Smooth muscle cell (in vitro differentiated cells): ENCODE data around the gene TASP1. TPM values are rescaled to one million over a fixed set of nuclear protein-coding genes. Genes with fewer than 3 reads are reported as not detected.

Experiments used
- DNase-seq: peaks from one replicate; lab custom pipeline; 2025; ENCODE audit not compliant: unreplicated experiment; lab: John Stamatoyannopoulos, UW
- H2AFZ ChIP-seq: fragments of 200-600 bp; sonication (generic); 2 replicates; pipeline ENCODE4 v1.6.0; 2016; ENCODE audit warnings: antibody characterized with exemption, low read depth, mild to moderate bottlenecking
- H3F3A ChIP-seq: fragments of 200-600 bp; sonication (generic); 2 replicates; pipeline ENCODE4 v1.6.0; 2017; ENCODE audit warnings: antibody characterized with exemption, low read depth
- H3K27ac ChIP-seq: fragments of 200-600 bp; sonication (generic); 2 replicates; pipeline ENCODE4 v1.5.1; 2016; ENCODE audit warnings: low read depth, mild to moderate bottlenecking
- H3K27me3 ChIP-seq: fragments of 200-600 bp; sonication (generic); 2 replicates; pipeline ENCODE4 v1.6.1; 2016; ENCODE audit warnings: low read depth, mild to moderate bottlenecking
- H3K36me3 ChIP-seq: fragments of 200-600 bp; sonication (generic); 2 replicates; pipeline ENCODE4 v1.5.1; 2016; ENCODE audit warnings: low read depth
- H3K4me1 ChIP-seq: fragments of 200-600 bp; sonication (generic); 2 replicates; pipeline ENCODE4 v1.5.1; 2016; ENCODE audit warnings: low read depth
- H3K4me2 ChIP-seq: fragments of 200-600 bp; sonication (generic); 2 replicates; pipeline ENCODE4 v1.6.0; 2016; ENCODE audit warnings: mild to moderate bottlenecking
- H3K4me3 ChIP-seq: fragments of 200-600 bp; sonication (generic); 2 replicates; pipeline ENCODE4 v1.5.1; 2016; ENCODE audit warnings: mild to moderate bottlenecking
- H3K79me2 ChIP-seq: fragments of 200-600 bp; sonication (generic); 2 replicates; pipeline ENCODE4 v1.6.0; 2016; ENCODE audit warnings: low read depth, mild to moderate bottlenecking
- H3K9ac ChIP-seq: fragments of 200-600 bp; sonication (generic); 2 replicates; pipeline ENCODE4 v1.6.0; 2016; ENCODE audit warnings: low read depth
- H3K9me3 ChIP-seq: fragments of 200-600 bp; sonication (generic); replicated peaks from 2 replicates; pipeline ENCODE4 v1.5.1; 2016; ENCODE audit warnings: low read depth
- H4K20me1 ChIP-seq: fragments of 200-600 bp; sonication (generic); 2 replicates; pipeline ENCODE4 v1.6.0; 2016; ENCODE audit warnings: low read depth
- WGBS: methylation state at CpG from one replicate; pipeline ENCODE4 v1.1.7; 2016; ENCODE audit warnings: low lambda C conversion rate; 5-methylcytosine and 5-hydroxymethylcytosine counted together
- polyA plus RNA-seq: library from polyadenylated mRNA; unstranded; fragments of >200 nt; fragmentation: Nextera tagmentation; extraction: Ambion mirVana; gene quantifications from 2 replicates; pipeline ENCODE4 v1.2.1, GENCODE V29; 2016
- total RNA-seq: library from RNA; depleted of rRNA; stranded (reverse); fragments of >200 nt; gene quantifications from 2 replicates; pipeline ENCODE4 v1.2.3, GENCODE V29; 2014
- TF ChIP-seq, protein P1 (sequence below): fragments of 200-600 bp; sonication (generic); IDR thresholded peaks from 2 replicates; pipeline ENCODE4 v1.5.1; 2017; ENCODE audit warnings: borderline replicate concordance, mild to moderate bottlenecking, antibody characterized with exemption; ENCODE audit not compliant: insufficient read depth, poor library complexity, severe bottlenecking

TASP1 gene
- total and polyA plus RNA-seq, 2 experiments from 2014 or later, result 6.4 to 17.5 TPM

DNA sequence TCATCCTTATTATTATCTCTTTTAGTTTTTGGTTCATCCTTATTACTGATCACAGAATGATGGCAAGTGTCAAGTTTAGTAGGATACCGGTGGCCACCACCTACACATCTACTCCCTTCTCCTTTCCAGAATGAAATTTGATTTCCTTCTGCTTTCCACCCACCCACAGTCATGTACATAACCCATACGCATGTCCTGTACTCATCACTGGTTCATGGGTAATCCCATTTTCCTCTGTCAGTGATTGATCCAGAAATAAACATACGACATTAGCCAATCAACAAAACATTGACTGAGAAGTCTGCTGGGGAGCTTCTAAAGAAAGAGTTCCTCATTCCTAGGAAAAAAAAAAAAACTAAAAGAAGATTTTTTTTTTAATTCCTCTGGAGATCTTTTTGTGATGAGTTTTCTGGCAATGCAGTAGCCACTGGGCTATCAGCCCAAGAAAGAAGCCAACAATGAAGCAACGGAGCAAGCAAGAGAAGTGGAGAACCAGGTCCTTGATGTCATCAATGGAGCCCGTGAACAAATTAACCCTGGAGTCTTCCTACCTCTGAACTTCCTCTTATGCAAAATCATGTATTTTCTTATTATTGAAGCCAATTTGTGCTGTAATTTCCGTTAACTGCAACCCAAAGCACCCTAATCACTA is 127.8 kb downstream of the TASP1 start:
- DNase-seq, result no peak
- Histone ChIP-seq H3K9me3 (no peaks in the 10 kb centered on the region), H3K27me3 (no peaks in the 10 kb centered on the region), H3K36me3 (peaks cover 17% of the 10 kb centered on the region), H2AFZ (no peak overlapping the region), H4K20me1 (no peaks in the 10 kb centered on the region), H3K4me2 (no peak overlapping the region), H3K9ac (no peak overlapping the region), H3K27ac (no peak overlapping the region), H3K4me1 (no peaks in the 10 kb centered on the region), H3F3A (no peaks in the 10 kb centered on the region), H3K79me2 (no peaks in the 10 kb centered on the region), H3K4me3 (no peak overlapping the region)
- TF ChIP-seq, protein P1, sequence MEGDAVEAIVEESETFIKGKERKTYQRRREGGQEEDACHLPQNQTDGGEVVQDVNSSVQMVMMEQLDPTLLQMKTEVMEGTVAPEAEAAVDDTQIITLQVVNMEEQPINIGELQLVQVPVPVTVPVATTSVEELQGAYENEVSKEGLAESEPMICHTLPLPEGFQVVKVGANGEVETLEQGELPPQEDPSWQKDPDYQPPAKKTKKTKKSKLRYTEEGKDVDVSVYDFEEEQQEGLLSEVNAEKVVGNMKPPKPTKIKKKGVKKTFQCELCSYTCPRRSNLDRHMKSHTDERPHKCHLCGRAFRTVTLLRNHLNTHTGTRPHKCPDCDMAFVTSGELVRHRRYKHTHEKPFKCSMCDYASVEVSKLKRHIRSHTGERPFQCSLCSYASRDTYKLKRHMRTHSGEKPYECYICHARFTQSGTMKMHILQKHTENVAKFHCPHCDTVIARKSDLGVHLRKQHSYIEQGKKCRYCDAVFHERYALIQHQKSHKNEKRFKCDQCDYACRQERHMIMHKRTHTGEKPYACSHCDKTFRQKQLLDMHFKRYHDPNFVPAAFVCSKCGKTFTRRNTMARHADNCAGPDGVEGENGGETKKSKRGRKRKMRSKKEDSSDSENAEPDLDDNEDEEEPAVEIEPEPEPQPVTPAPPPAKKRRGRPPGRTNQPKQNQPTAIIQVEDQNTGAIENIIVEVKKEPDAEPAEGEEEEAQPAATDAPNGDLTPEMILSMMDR, result no peak
- WGBS, result 97% methylated on average over 6 of the region's 6 CpGs

GRCh38 chr20:13507646-13508045 is 131.1 kb downstream of the TASP1 start:
- Histone ChIP-seq H4K20me1 (no peaks in the 10 kb centered on the region), H3K9ac (no peak overlapping the region), H3K4me3 (no peak overlapping the region), H3K9me3 (no peaks in the 10 kb centered on the region), H3K4me2 (no peak overlapping the region), H3K36me3 (peaks cover 17% of the 10 kb centered on the region), H3F3A (no peaks in the 10 kb centered on the region), H3K27ac (no peak overlapping the region), H3K79me2 (no peaks in the 10 kb centered on the region), H3K27me3 (no peaks in the 10 kb centered on the region), H2AFZ (no peak overlapping the region), H3K4me1 (no peaks in the 10 kb centered on the region)
- no peak for DNase-seq
- TF ChIP-seq, protein P1, result no peak
- 68% methylated on average over 3 of the region's 3 CpGs for WGBS

GRCh38 chr20:13501500-13501899 is 137.2 kb downstream of the TASP1 start:
- Histone ChIP-seq H3K79me2 (no peaks in the 10 kb centered on the region), H3K36me3 (peaks cover 14% of the 10 kb centered on the region), H2AFZ (no peak overlapping the region), H4K20me1 (no peaks in the 10 kb centered on the region), H3K27me3 (no peaks in the 10 kb centered on the region), H3K27ac (no peak overlapping the region), H3K9ac (no peak overlapping the region), H3K4me3 (no peak overlapping the region), H3K4me2 (no peak overlapping the region), H3F3A (no peaks in the 10 kb centered on the region), H3K9me3 (peaks cover 15% of the 10 kb centered on the region), H3K4me1 (no peaks in the 10 kb centered on the region)
- 98% methylated on average over 3 of the region's 3 CpGs for WGBS
- DNase-seq, result no peak
- TF ChIP-seq, protein P1, result no peak

- Histone ChIP-seq H4K20me1 (no peaks in the 10 kb centered on the region), H3K9ac (no peak overlapping the region), H3K79me2 (no peaks in the 10 kb centered on the region), H3K27ac (no peak overlapping the region), H3K9me3 (no peaks in the 10 kb centered on the region), H3K27me3 (no peaks in the 10 kb centered on the region), H3K4me2 (no peak overlapping the region), H3K4me1 (peaks cover 27% of the 10 kb centered on the region), H3F3A (no peaks in the 10 kb centered on the region), H2AFZ (no peak overlapping the region), H3K4me3 (no peak overlapping the region), H3K36me3 (no peaks in the 10 kb centered on the region)
- DNase-seq, result no peak
- TF ChIP-seq, protein P1, result no peak
Measured at GRCh38 chr20:13494019-13494418, 144.7 kb downstream of the TASP1 start.
